Mucosa of descending colon (tissue), 3 donors: ENCODE data around the gene CBX3. TPM values are rescaled to one million over a fixed set of nuclear protein-coding genes. Genes with fewer than 3 reads are reported as not detected.
A peak's percentile ranks its signal among the peaks of the same experiment; 100 is the strongest.

Experiments used
- ATAC-seq: fragments of 200-7000 bp; cut with Tn5 transposase; one replicate; pipeline ENCODE4 v1.9.1; 2020; ENCODE audit warnings: mild to moderate bottlenecking, moderate library complexity
- DNase-seq, 3 donors: peaks; one replicate each; pipeline ENCODE4 v3.0.0-alpha.2; 2020
- H3K36me3 ChIP-seq: fragments of 200-600 bp; one replicate; pipeline ENCODE4 v1.8.0; 2021; ENCODE audit warnings: low read depth, mild to moderate bottlenecking
- H3K4me1 ChIP-seq: fragments of 200-600 bp; one replicate; pipeline ENCODE4 v1.8.0; 2021; ENCODE audit warnings: low read depth, mild to moderate bottlenecking
- H3K4me3 ChIP-seq: fragments of 200-600 bp; one replicate; pipeline ENCODE4 v1.8.0; 2021; ENCODE audit warnings: mild to moderate bottlenecking
- H3K9me3 ChIP-seq: fragments of 200-600 bp; one replicate; pipeline ENCODE4 v1.8.0; 2021; ENCODE audit warnings: mild to moderate bottlenecking
- intact Hi-C, 2 donors: fragments of 100-400 bp; cut with DNase I in 1 of 2; cut with micrococcal nuclease in 1 of 2; formaldehyde crosslinking; loops; one replicate each; pipeline versions ENCODE4 v1.11.0 to v1.11.1; 2022; cut with DNase I, micrococcal nuclease
- total RNA-seq, 3 donors: library from RNA; stranded (reverse); fragmentation: NEBNext Ultra II Directional in 2 of 3; extraction: Animal tissue kit (Norgen Biotek cat#: 25700) in 2 of 3; gene quantifications; one replicate each; pipeline versions ENCODE4 v1.2.1 to v1.2.4, GENCODE V29; 2021 to 2023
- TF ChIP-seq, protein P1 (sequence below): fragments of 200-600 bp; IDR thresholded peaks from one replicate; pipeline ENCODE4 v1.8.0; 2022; ENCODE audit warnings: antibody characterized with exemption, mild to moderate bottlenecking
- donor health status: DM: no; HTN: no; CAD: no; lungs with moderate emphysema.
- donor health status: DM: no; HTN: no; CAD: no.
- donor health status: DM: no; HTN: yes; CAD: no.

Gene CBX3
- total RNA-seq, 3 donors from 2014 or later: 61.3 to 93.8 (median 81.4) TPM

- TF ChIP-seq, protein P1, sequence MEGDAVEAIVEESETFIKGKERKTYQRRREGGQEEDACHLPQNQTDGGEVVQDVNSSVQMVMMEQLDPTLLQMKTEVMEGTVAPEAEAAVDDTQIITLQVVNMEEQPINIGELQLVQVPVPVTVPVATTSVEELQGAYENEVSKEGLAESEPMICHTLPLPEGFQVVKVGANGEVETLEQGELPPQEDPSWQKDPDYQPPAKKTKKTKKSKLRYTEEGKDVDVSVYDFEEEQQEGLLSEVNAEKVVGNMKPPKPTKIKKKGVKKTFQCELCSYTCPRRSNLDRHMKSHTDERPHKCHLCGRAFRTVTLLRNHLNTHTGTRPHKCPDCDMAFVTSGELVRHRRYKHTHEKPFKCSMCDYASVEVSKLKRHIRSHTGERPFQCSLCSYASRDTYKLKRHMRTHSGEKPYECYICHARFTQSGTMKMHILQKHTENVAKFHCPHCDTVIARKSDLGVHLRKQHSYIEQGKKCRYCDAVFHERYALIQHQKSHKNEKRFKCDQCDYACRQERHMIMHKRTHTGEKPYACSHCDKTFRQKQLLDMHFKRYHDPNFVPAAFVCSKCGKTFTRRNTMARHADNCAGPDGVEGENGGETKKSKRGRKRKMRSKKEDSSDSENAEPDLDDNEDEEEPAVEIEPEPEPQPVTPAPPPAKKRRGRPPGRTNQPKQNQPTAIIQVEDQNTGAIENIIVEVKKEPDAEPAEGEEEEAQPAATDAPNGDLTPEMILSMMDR: no peak
Measured at GRCh38 chr7:26195182-26195581, 6.4 kb upstream of the CBX3 start.

DNA sequence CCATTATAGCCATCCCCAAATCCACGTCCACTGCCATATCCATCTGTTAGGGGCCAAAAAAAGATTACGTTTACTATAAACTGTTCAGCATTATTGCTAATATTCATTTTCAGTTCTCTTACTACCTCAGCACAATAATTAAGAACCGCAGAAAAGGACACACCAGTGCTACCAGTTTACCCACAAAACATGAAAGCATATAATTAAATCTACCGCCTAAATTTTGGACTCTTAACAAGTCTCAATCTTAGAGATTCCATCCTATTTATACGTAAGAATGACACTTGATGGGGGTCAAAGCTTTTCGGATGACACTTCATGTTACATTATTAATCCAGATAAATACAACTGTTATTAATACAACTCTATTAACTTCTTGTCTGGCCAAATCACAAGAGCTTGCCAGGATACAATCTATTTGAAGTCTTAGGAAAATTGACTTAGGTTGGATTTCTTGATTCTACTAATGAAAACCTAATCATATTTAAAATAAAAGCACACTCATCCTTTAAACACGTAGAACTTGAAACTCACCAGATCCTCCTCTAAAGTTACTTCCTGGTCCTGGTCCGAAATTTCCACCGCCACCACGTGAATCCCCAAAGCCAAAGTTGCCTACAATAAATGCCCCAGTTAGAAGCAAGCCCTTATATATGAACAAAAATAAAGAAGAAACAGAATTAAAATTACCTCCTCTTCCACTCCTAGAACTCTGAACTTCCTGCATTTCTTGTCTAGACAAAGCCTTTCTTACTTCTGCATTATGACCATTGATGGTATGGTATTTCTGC, 5.5 kb upstream of the CBX3 start:
- H3K4me3 ChIP-seq: no peak overlapping the region
- peaks cover 37% of the 10 kb centered on the region for H3K4me1 ChIP-seq
- TF ChIP-seq, protein P1: no peak
- intact Hi-C loops: loop anchor here in 1 of 2 donors (5.0 kb wide), 1 partner anchor 104 kb away; no protein-coding TSS in a partner anchor
- peaks cover 15% of the 10 kb centered on the region for H3K36me3 ChIP-seq
- ATAC-seq (no peak), DNase-seq (no peak)
- H3K9me3 ChIP-seq: no peaks in the 10 kb centered on the region

More at GRCh38 chr7:26195182-26195581, 6.4 kb upstream of the CBX3 start:
- peaks cover 16% of the 10 kb centered on the region for H3K36me3 ChIP-seq
- intact Hi-C loops: loop anchor here in 1 of 2 donors (5.0 kb wide), 1 partner anchor 103 kb away; no protein-coding TSS in a partner anchor
- no peaks in the 10 kb centered on the region for H3K9me3 ChIP-seq
- peaks cover 43% of the 10 kb centered on the region for H3K4me1 ChIP-seq
- ATAC-seq: no peak
- no peak for DNase-seq
- no peak overlapping the region for H3K4me3 ChIP-seq

GRCh38 chr7:26197153-26198115, 4.1 kb upstream of the CBX3 start:
- intact Hi-C loops: loop anchor here in 1 of 2 donors (5.0 kb wide), 1 partner anchor 105 kb away; no protein-coding TSS in a partner anchor
- DNase-seq (no peak), ATAC-seq (no peak)
- peaks cover 6% of the 10 kb centered on the region for H3K36me3 ChIP-seq
- no peaks in the 10 kb centered on the region for H3K9me3 ChIP-seq
- no peak overlapping the region for H3K4me3 ChIP-seq
- TF ChIP-seq, protein P1: no peak
- H3K4me1 ChIP-seq: peaks cover 36% of the 10 kb centered on the region

- DNase-seq (peak in 1 of 3 donors; percentile 67), ATAC-seq (no peak)
- intact Hi-C loops: loop anchor here in 1 of 2 donors (5.0 kb wide), 1 partner anchor 106 kb away; no protein-coding TSS in a partner anchor
- H3K4me1 ChIP-seq: peaks cover 35% of the 10 kb centered on the region
- peak overlapping the region; percentile 97 for H3K4me3 ChIP-seq
- peaks cover 6% of the 10 kb centered on the region for H3K36me3 ChIP-seq
- no peaks in the 10 kb centered on the region for H3K9me3 ChIP-seq
- TF ChIP-seq, protein P1: peak; percentile 53
Measured at GRCh38 chr7:26198133-26198780, 3.3 kb upstream of the CBX3 start.

GRCh38 chr7:26198781-26199169, 2.8 kb upstream of the CBX3 start:
- Histone ChIP-seq H3K36me3 (peaks cover under 1% of the 10 kb centered on the region), H3K4me1 (peaks cover 30% of the 10 kb centered on the region), H3K4me3 (peak overlapping the region; percentile 97), H3K9me3 (no peaks in the 10 kb centered on the region)
- DNase-seq (no peak), ATAC-seq (no peak)
- TF ChIP-seq, protein P1: no peak
- intact Hi-C loops: loop anchor here in 1 of 2 donors (5.0 kb wide), 1 partner anchor 106 kb away; no protein-coding TSS in a partner anchor
